Neural cell (in vitro differentiated cells): ENCODE data around the gene TEX9. TPM values are rescaled to one million over a fixed set of nuclear protein-coding genes. Genes with fewer than 3 reads are reported as not detected.
"Not testable (repeated sequence)": the region's sequence is repeated elsewhere in the genome, so short reads cannot be mapped to it uniquely, and the experiment has no call there.

Source experiments
- H2AFZ ChIP-seq: fragments of 200-600, 300-800 bp; sonication (generic), shearing (Covaris generic); 2 replicates; pipeline ENCODE4 v1.6.0; 2014; ENCODE audit warnings: low read depth, mild to moderate bottlenecking, antibody characterized with exemption, low read length, moderate library complexity
- H3F3A ChIP-seq: fragments of 200-600 bp; shearing (Covaris generic); 2 replicates; pipeline ENCODE4 v1.6.1; 2016; ENCODE audit warnings: mild to moderate bottlenecking, moderate library complexity, mixed read lengths, antibody characterized with exemption, low read length; ENCODE audit not compliant: insufficient read depth, poor library complexity, severe bottlenecking
- H3K27ac ChIP-seq: fragments of 200-600, 300-800 bp; sonication (generic), shearing (Covaris generic); 2 replicates; pipeline ENCODE4 v1.5.1; 2014; ENCODE audit warnings: mild to moderate bottlenecking, low read length, moderate library complexity
- H3K27me3 ChIP-seq: fragments of 300-800, 200-600 bp; sonication (generic), shearing (Covaris generic); 2 replicates; pipeline ENCODE4 v1.6.0; 2014; ENCODE audit warnings: mild to moderate bottlenecking, low read depth, low read length, moderate library complexity; ENCODE audit not compliant: insufficient read depth
- H3K36me3 ChIP-seq: fragments of 300-800, 200-600 bp; sonication (generic), shearing (Covaris generic); 2 replicates; pipeline ENCODE4 v1.5.1; 2014; ENCODE audit warnings: mild to moderate bottlenecking, antibody characterized with exemption, low read length, moderate library complexity; ENCODE audit not compliant: insufficient read depth
- H3K4me2 ChIP-seq: fragments of 300-800, 200-600 bp; sonication (generic), shearing (Covaris generic); 2 replicates; pipeline ENCODE4 v1.6.0; 2014; ENCODE audit warnings: mild to moderate bottlenecking, low read length
- H3K4me3 ChIP-seq: fragments of 300-800, 200-600 bp; sonication (generic), shearing (Covaris generic); 2 replicates; pipeline ENCODE4 v1.5.1; 2014; ENCODE audit warnings: mild to moderate bottlenecking, low read length, moderate library complexity
- H3K79me2 ChIP-seq: fragments of 200-600 bp; shearing (Covaris generic); replicated peaks from 2 replicates; pipeline ENCODE4 v1.6.0; 2014; ENCODE audit warnings: mild to moderate bottlenecking, low read length, moderate library complexity; ENCODE audit not compliant: insufficient read depth
- H3K9ac ChIP-seq: fragments of 300-800, 200-600 bp; sonication (generic), shearing (Covaris generic); 2 replicates; pipeline ENCODE4 v1.6.1; 2016; ENCODE audit warnings: mild to moderate bottlenecking, low read length, mixed read lengths
- H3K9me2 ChIP-seq: fragments of 200-600 bp; shearing (Covaris generic); 2 replicates; pipeline ENCODE4 v1.6.1; 2016; ENCODE audit warnings: mild to moderate bottlenecking, low read length, mixed read lengths; ENCODE audit not compliant: insufficient read depth
- H3K9me3 ChIP-seq: fragments of 200-600, 300-800 bp; sonication (generic), shearing (Covaris generic); 2 replicates; pipeline ENCODE4 v1.6.1; 2016; ENCODE audit warnings: mild to moderate bottlenecking, mixed run types, low read length, moderate library complexity, mixed read lengths
- H4K20me1 ChIP-seq: fragments of 200-600 bp; shearing (Covaris generic); 2 replicates; pipeline ENCODE4 v1.6.1; 2016; ENCODE audit warnings: mild to moderate bottlenecking, mixed run types; ENCODE audit not compliant: insufficient read depth
- CTCF ChIP-seq: fragments of 450-650 bp; IDR thresholded peaks from 2 replicates; pipeline ENCODE4 v1.5.1; 2014; ENCODE audit warnings: antibody characterized with exemption, mild to moderate bottlenecking, moderate library complexity; ENCODE audit not compliant: poor library complexity, severe bottlenecking
- EP300 ChIP-seq: fragments of 450-650 bp; conservative IDR thresholded peaks from 2 replicates; pipeline ENCODE4 v1.6.1; 2014; ENCODE audit warnings: antibody characterized with exemption, mild to moderate bottlenecking, moderate library complexity; ENCODE audit not compliant: poor library complexity, severe bottlenecking
- EZH2 ChIP-seq: fragments of 200-600, 300-800 bp; shearing (Covaris generic), sonication (generic); IDR thresholded peaks from 2 replicates; pipeline ENCODE4 v1.6.1; 2014; ENCODE audit warnings: antibody characterized with exemption, low read length, borderline replicate concordance, mild to moderate bottlenecking; ENCODE audit not compliant: insufficient read depth, poor library complexity, severe bottlenecking
- MXI1 ChIP-seq: fragments of 450-650 bp; conservative IDR thresholded peaks from 2 replicates; pipeline ENCODE4 v1.6.1; 2014; ENCODE audit warnings: antibody characterized with exemption, mild to moderate bottlenecking; ENCODE audit not compliant: poor library complexity, severe bottlenecking
- POLR2AphosphoS5 ChIP-seq: IDR thresholded peaks from 2 replicates; pipeline ENCODE4 v1.6.1; 2012
- RAD21 ChIP-seq: fragments of 450-650 bp; conservative IDR thresholded peaks from 2 replicates; pipeline ENCODE4 v1.6.1; 2014; ENCODE audit warnings: antibody characterized with exemption, mild to moderate bottlenecking, moderate library complexity
- REST ChIP-seq: IDR thresholded peaks from 2 replicates; pipeline ENCODE4 v1.6.1; 2012; ENCODE audit warnings: borderline replicate concordance
- SMC3 ChIP-seq: fragments of 450-650 bp; conservative IDR thresholded peaks from 2 replicates; pipeline ENCODE4 v1.6.1; 2014; ENCODE audit warnings: antibody characterized with exemption, mild to moderate bottlenecking, moderate library complexity; ENCODE audit not compliant: poor library complexity
- TAF1 ChIP-seq: IDR thresholded peaks from 2 replicates; pipeline ENCODE4 v1.6.1; 2012; ENCODE audit warnings: low read depth
- polyA minus RNA-seq: library from RNA; depleted of rRNA, polyadenylated mRNA; stranded (reverse); fragments of >200 nt; gene quantifications from 2 replicates; pipeline ENCODE4 v1.2.3, GENCODE V29; 2014
- polyA plus RNA-seq: library from polyadenylated mRNA; depleted of rRNA; stranded (reverse); fragments of >200 nt; gene quantifications from 2 replicates; pipeline ENCODE4 v1.2.3, GENCODE V29; 2014

The TEX9 gene
- polyA plus RNA-seq, result 20.7 and 23.6 TPM in 2 replicates
- 77.9 and 90.5 TPM in 2 replicates for polyA minus RNA-seq

DNA sequence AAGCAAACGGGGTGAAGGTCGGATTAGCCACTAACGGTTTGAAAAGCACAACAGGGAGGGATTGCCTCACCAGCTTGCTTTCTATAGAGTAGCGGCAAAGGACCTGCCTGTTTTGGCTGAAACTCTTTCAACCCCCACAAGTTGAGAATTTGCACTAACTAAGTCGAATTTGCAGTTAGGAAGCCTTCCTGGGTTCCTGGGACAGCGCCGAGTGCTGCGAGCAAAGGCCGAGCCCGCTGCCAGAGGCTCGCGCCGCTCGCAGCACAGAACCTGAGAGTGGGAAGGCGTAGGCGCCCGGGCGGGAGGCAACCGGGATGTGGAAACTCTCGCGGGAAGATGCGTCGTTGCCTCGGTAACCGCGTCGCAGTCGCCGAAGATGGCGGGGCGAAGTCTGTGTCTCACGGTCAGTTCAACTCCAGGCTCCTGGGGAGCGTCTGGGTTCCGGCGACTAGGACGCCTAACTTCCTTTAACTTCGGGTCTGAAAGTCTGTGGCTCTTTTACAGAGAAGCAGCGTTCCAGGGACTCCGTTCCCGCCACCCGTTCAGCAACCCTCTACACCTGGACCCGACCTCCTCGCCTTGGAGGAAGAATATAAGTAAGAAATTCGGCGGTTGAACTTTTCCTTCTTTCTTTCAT is at the start of gene TEX9:
Gene TEX9 (plus strand): TSS at position 352 of the 637 bp plus-strand sequence. CDS start 25 bp downstream, at position 377.
- no peaks in the 10 kb centered on the region for H3K9me3 ChIP-seq
- H3K4me2 ChIP-seq, result peak within 1 kb of the TSS; percentile 90
- H3F3A ChIP-seq, result no peaks in the 10 kb centered on the region
- TF ChIP-seq EZH2 (no peak), CTCF (no peak), TAF1 (peak; percentile 73), REST (no peak), SMC3 (peak; percentile 33), MXI1 (peak; percentile 81), EP300 (peak; percentile 15), RAD21 (peak; percentile 47), POLR2AphosphoS5 (peak; percentile 68)
- peak within 1 kb of the TSS; percentile 84 for H3K4me3 ChIP-seq
- H2AFZ ChIP-seq, result peak within 1 kb of the TSS; percentile 84
- peak within 1 kb of the TSS; percentile 58 for H3K9ac ChIP-seq
- no peaks in the 10 kb centered on the region for H3K36me3 ChIP-seq
- H3K27me3 ChIP-seq, result no peaks in the 10 kb centered on the region
- H3K27ac ChIP-seq, result peak within 1 kb of the TSS; percentile 36
- H3K9me2 ChIP-seq, result no peaks in the 10 kb centered on the region
- no peaks in the 10 kb centered on the region for H4K20me1 ChIP-seq
- peaks cover 49% of the 10 kb centered on the region for H3K79me2 ChIP-seq

DNA sequence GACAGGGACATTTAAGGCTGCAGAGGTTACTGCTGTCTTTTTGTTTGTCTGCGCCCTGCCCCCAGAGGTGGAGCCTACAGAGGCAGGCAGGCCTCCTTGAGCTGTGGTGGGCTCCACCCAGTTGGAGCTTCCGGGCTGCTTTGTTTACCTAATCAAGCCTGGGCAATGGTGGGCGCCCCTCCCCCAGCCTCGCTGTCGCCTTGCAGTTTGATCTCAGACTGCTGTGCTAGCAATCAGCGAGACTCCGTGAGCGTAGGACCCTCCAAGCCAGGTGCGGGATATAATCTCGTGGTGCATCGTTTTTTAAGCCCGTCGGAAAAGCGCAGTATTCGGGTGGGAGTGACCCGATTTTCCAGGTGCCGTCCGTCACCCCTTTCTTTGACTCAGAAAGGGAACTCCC is 48.7 kb upstream of the TEX9 start:
- not testable (repeated sequence) for H3K36me3 ChIP-seq, H3K27ac ChIP-seq, H3K79me2 ChIP-seq

GRCh38 chr15:56320316-56320715 is 44.9 kb upstream of the TEX9 start:
- Histone ChIP-seq H3K4me2 (no peak overlapping the region), H3K9me2 (no peaks in the 10 kb centered on the region), H3K27me3 (no peaks in the 10 kb centered on the region), H3K36me3 (no peaks in the 10 kb centered on the region), H3K27ac (no peak overlapping the region), H4K20me1 (no peaks in the 10 kb centered on the region), H3K9ac (no peak overlapping the region), H2AFZ (no peak overlapping the region), H3K9me3 (no peaks in the 10 kb centered on the region), H3K79me2 (no peaks in the 10 kb centered on the region), H3K4me3 (no peak overlapping the region), H3F3A (no peaks in the 10 kb centered on the region)
- TF ChIP-seq EZH2 (no peak), RAD21 (no peak), EP300 (no peak)

More for the DNA sequence above, 48.7 kb upstream of the TEX9 start:
- not testable (repeated sequence) for H3K9me3 ChIP-seq, H3K4me3 ChIP-seq, H3K9ac ChIP-seq, H3K9me2 ChIP-seq, H2AFZ ChIP-seq, H4K20me1 ChIP-seq, H3F3A ChIP-seq, H3K4me2 ChIP-seq, H3K27me3 ChIP-seq
